Activated T-cell treated with anti-CD3 and anti-CD28 coated beads for 1 hour (primary cell): ENCODE data around the gene FGFBP2.

Experiments used
- DNase-seq: peaks from one replicate; pipeline ENCODE4 v3.0.0-alpha.2; 2020; ENCODE audit warnings: low read depth

The FGFBP2 gene

GRCh38 chr4:15968551-15969300, 5.8 kb upstream of the FGFBP2 start:
- DNase-seq = no peak

- no peak for DNase-seq
Observed at GRCh38 chr4:15965325-15965724, 2.4 kb upstream of the FGFBP2 start.

GRCh38 chr4:15964159-15964558, 1.2 kb upstream of the FGFBP2 start:
- DNase-seq = no peak

- DNase-seq = no peak
Observed at GRCh38 chr4:15963576-15963975, 601 bp upstream of the FGFBP2 start.

GRCh38 chr4:15961781-15962510, 1.0 kb downstream of the FGFBP2 start:
- no peak for DNase-seq

- no peak for DNase-seq
Observed at GRCh38 chr4:15958562-15958961, 4.4 kb downstream of the FGFBP2 start.

- peak; percentile 66 for DNase-seq
Observed at GRCh38 chr4:15956179-15956850, 6.7 kb downstream of the FGFBP2 start.

- DNase-seq = no peak
Observed at GRCh38 chr4:15955670-15956069, 7.3 kb downstream of the FGFBP2 start.

- no peak for DNase-seq
Observed at GRCh38 chr4:15953625-15954024, 9.3 kb downstream of the FGFBP2 start.

- DNase-seq = no peak
Observed at GRCh38 chr4:15951781-15952180, 11.2 kb downstream of the FGFBP2 start.

- no peak for DNase-seq
Observed at GRCh38 chr4:15948826-15949225, 14.1 kb downstream of the FGFBP2 start.

- DNase-seq = no peak
Observed at GRCh38 chr4:15947684-15948083, 15.3 kb downstream of the FGFBP2 start.

GRCh38 chr4:15945516-15945915, 17.5 kb downstream of the FGFBP2 start:
- DNase-seq = no peak

- no peak for DNase-seq
Observed at GRCh38 chr4:15944895-15945294, 18.1 kb downstream of the FGFBP2 start.

GRCh38 chr4:15942283-15942682, 20.7 kb downstream of the FGFBP2 start:
- no peak for DNase-seq

- DNase-seq = no peak
Observed at GRCh38 chr4:15938640-15939039, 24.3 kb downstream of the FGFBP2 start, which contains the start of gene FGFBP1. TSS of gene FGFBP1 (minus strand) at chr4:15938740. CDS start at chr4:15936632, 2,108 bp downstream.

- DNase-seq = no peak
Observed at GRCh38 chr4:15938182-15938581, 24.8 kb downstream of the FGFBP2 start.

- DNase-seq = no peak
Observed at GRCh38 chr4:15936495-15936894, 26.5 kb downstream of the FGFBP2 start.

- DNase-seq = no peak
Observed at GRCh38 chr4:15935504-15936402, 27.2 kb downstream of the FGFBP2 start.

GRCh38 chr4:15934259-15934658, 28.7 kb downstream of the FGFBP2 start:
- no peak for DNase-seq

GRCh38 chr4:15931451-15932210, 31.3 kb downstream of the FGFBP2 start:
- DNase-seq = no peak
